Measurements from ENCODE around the gene PCDHB5. TPM values are rescaled to one million over a fixed set of nuclear protein-coding genes. Genes with fewer than 3 reads are reported as not detected.
A peak's percentile ranks its signal among the peaks of the same experiment; 100 is the strongest.
"Not testable (repeated sequence)": the region's sequence is repeated elsewhere in the genome, so short reads cannot be mapped to it uniquely, and the experiment has no call there.

Gene PCDHB5
- total and polyA plus RNA-seq, 4 donors = 0.65 to 8.1 (median 3.3) TPM

DNA sequence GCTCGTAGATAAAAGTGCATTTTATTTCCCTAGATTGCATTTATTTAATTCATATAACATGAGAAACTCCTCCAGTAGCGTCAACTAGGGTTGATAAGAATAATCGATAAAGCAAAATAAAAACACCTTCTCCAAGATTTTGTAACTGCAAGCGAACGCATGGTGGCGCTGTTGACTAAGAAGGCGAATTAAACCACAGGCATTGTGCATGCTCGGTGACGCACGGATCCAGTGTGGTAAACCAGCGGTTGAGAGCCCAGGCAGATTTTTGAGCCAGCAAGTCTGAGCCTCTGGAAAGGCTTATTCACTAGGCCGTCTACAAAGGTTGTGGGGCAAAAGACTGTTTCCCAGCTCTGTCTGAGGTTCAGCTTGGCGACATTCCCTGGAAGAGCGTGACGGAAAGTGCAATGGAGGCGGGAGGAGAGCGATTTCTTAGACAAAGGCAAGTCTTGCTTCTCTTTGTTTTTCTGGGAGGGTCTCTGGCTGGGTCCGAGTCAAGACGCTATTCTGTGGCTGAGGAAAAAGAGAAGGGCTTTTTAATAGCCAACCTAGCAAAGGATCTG lies 34.7 kb upstream of the PCDHB5 start, which contains the start of gene PCDHB3:
TSS of gene PCDHB3 (plus strand) at position 231 of the 563 bp plus-strand sequence. CDS start at position 408, 177 bp downstream.
- TF ChIP-seq, protein P1, sequence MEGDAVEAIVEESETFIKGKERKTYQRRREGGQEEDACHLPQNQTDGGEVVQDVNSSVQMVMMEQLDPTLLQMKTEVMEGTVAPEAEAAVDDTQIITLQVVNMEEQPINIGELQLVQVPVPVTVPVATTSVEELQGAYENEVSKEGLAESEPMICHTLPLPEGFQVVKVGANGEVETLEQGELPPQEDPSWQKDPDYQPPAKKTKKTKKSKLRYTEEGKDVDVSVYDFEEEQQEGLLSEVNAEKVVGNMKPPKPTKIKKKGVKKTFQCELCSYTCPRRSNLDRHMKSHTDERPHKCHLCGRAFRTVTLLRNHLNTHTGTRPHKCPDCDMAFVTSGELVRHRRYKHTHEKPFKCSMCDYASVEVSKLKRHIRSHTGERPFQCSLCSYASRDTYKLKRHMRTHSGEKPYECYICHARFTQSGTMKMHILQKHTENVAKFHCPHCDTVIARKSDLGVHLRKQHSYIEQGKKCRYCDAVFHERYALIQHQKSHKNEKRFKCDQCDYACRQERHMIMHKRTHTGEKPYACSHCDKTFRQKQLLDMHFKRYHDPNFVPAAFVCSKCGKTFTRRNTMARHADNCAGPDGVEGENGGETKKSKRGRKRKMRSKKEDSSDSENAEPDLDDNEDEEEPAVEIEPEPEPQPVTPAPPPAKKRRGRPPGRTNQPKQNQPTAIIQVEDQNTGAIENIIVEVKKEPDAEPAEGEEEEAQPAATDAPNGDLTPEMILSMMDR (IDR thresholded peaks at IDR 0.05; ENCODE audit: control extremely low read depth, extremely low read depth) = no peak
- Histone ChIP-seq H3K27ac (ENCODE audit: low read depth in 1 of 2, low read length in 1 of 2) (no peak within 1 kb of the TSS), H3K9me3 (ENCODE audit: control insufficient read depth in 4 of 4, insufficient read depth in 3 of 4, low read length in 3 of 4) (peaks cover 2 to 36% (median 7%) of the 10 kb centered on the region in 4 donors), H3K4me3 (no peak within 1 kb of the TSS), H3K27me3 (ENCODE audit: control insufficient read depth in 3 of 3, insufficient read depth in 3 of 3, low read length in 2 of 3) (peaks cover 0 to 4% (median 1%) of the 10 kb centered on the region in 3 donors), H3K9ac (ENCODE audit: insufficient read depth in 1 of 2, low read length in 2 of 2) (no peak within 1 kb of the TSS), H3K36me3 (ENCODE audit: control insufficient read depth in 4 of 4, insufficient read depth in 4 of 4, low read length in 4 of 4) (no peaks in the 10 kb centered on the region), H3K4me1 (ENCODE audit: control insufficient read depth in 5 of 5, insufficient read depth in 5 of 5, low read length in 5 of 5) (peaks cover 0 to 2% (median 0%) of the 10 kb centered on the region in 5 donors)
- 15 to 20% methylated on average over 19 of the region's 19 CpGs for WGBS, 2 donors
- DNase-seq = peak; percentile 44 to 61 (median 55)
- ATAC-seq (ENCODE audit: insufficient read depth, low FRiP score) = no peak

DNA sequence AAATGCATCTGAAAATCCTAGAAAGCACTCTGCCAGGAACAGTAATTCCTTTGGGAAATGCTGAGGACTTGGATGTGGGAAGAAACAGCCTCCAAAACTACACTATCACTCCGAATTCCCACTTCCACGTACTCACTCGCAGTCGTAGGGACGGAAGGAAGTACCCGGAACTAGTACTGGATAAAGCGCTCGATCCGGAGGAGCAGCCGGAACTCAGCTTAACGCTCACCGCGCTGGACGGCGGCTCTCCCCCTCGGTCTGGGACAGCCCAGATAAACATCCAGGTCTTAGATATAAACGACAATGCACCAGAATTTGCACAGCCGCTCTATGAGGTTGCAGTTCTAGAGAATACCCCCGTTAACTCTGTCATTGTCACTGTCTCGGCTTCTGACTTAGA lies 33.9 kb upstream of the PCDHB5 start:
- no peaks in the 10 kb centered on the region for H3K36me3 ChIP-seq (ENCODE audit: control insufficient read depth in 4 of 4, insufficient read depth in 4 of 4, low read length in 4 of 4)
- TF ChIP-seq, protein P1 (IDR thresholded peaks at IDR 0.05; ENCODE audit: control extremely low read depth, extremely low read depth) = no peak
- peaks cover 0 to 2% (median 0%) of the 10 kb centered on the region in 5 donors for H3K4me1 ChIP-seq (ENCODE audit: control insufficient read depth in 5 of 5, insufficient read depth in 5 of 5, low read length in 5 of 5)
- H3K27ac ChIP-seq (ENCODE audit: low read depth in 1 of 2, low read length in 1 of 2) = no peak overlapping the region
- DNase-seq = peak in 1 of 3 donors; percentile 1
- H3K9me3 ChIP-seq (ENCODE audit: control insufficient read depth in 4 of 4, insufficient read depth in 3 of 4, low read length in 3 of 4) = peaks cover 2 to 31% (median 5%) of the 10 kb centered on the region in 4 donors
- H3K9ac ChIP-seq (ENCODE audit: insufficient read depth in 1 of 2, low read length in 2 of 2) = no peak overlapping the region
- H3K4me3 ChIP-seq = no peak overlapping the region
- peaks cover 0 to 4% (median 0%) of the 10 kb centered on the region in 3 donors for H3K27me3 ChIP-seq (ENCODE audit: control insufficient read depth in 3 of 3, insufficient read depth in 3 of 3, low read length in 2 of 3)
- ATAC-seq (ENCODE audit: insufficient read depth, low FRiP score) = no peak
- 31 to 43% methylated on average over 20 of the region's 20 CpGs for WGBS, 2 donors

DNA sequence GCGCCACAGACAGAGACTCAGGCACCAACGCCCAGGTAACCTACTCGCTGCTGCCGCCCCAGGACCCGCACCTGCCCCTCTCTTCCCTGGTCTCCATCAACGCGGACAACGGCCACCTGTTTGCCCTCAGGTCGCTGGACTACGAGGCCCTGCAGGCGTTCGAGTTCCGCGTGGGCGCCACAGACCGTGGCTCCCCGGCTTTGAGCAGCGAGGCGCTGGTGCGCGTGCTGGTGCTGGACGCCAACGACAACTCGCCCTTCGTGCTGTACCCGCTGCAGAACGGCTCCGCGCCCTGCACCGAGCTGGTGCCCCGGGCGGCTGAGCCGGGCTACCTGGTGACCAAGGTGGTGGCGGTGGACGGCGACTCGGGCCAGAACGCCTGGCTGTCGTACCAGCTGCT lies 32.9 kb upstream of the PCDHB5 start:
- not testable (repeated sequence) for H3K27me3 ChIP-seq (ENCODE audit: control insufficient read depth in 3 of 3, insufficient read depth in 3 of 3, low read length in 2 of 3); H3K4me3 ChIP-seq; H3K36me3 ChIP-seq (ENCODE audit: control insufficient read depth in 4 of 4, insufficient read depth in 4 of 4, low read length in 4 of 4); DNase-seq; H3K4me1 ChIP-seq (ENCODE audit: control insufficient read depth in 5 of 5, insufficient read depth in 5 of 5, low read length in 5 of 5); ATAC-seq (ENCODE audit: insufficient read depth, low FRiP score); H3K27ac ChIP-seq (ENCODE audit: low read depth in 1 of 2, low read length in 1 of 2); H3K9ac ChIP-seq (ENCODE audit: insufficient read depth in 1 of 2, low read length in 2 of 2)
- H3K9me3 ChIP-seq (ENCODE audit: control insufficient read depth in 4 of 4, insufficient read depth in 3 of 4, low read length in 3 of 4) = peaks cover 2 to 25% (median 5%) of the 10 kb centered on the region in 4 donors
- WGBS, 2 donors = 34 to 43% methylated on average over 29 to 39 of the region's 39 CpGs

DNA sequence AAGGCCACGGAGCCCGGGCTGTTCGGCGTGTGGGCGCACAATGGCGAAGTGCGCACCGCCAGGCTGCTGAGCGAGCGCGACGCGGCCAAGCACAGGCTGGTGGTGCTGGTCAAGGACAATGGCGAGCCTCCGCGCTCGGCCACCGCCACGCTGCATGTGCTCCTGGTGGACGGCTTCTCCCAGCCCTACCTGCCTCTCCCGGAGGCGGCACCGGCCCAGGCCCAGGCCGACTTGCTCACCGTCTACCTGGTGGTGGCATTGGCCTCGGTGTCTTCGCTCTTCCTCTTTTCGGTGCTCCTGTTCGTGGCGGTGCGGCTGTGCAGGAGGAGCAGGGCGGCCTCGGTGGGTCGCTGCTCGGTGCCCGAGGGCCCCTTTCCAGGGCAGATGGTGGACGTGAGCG lies 32.5 kb upstream of the PCDHB5 start:
- H3K4me1 ChIP-seq (ENCODE audit: control insufficient read depth in 5 of 5, insufficient read depth in 5 of 5, low read length in 5 of 5); H3K27me3 ChIP-seq (ENCODE audit: control insufficient read depth in 3 of 3, insufficient read depth in 3 of 3, low read length in 2 of 3); H3K9ac ChIP-seq (ENCODE audit: insufficient read depth in 1 of 2, low read length in 2 of 2); ATAC-seq (ENCODE audit: insufficient read depth, low FRiP score); H3K36me3 ChIP-seq (ENCODE audit: control insufficient read depth in 4 of 4, insufficient read depth in 4 of 4, low read length in 4 of 4); H3K27ac ChIP-seq (ENCODE audit: low read depth in 1 of 2, low read length in 1 of 2); H3K4me3 ChIP-seq; DNase-seq: not testable (repeated sequence)
- peaks cover 2 to 25% (median 5%) of the 10 kb centered on the region in 4 donors for H3K9me3 ChIP-seq (ENCODE audit: control insufficient read depth in 4 of 4, insufficient read depth in 3 of 4, low read length in 3 of 4)
- WGBS, 2 donors = 34 to 43% methylated on average over 18 to 36 of the region's 38 CpGs

Data from lung (tissue), 12 donors.